ENCODE results near the gene TNNT1.
"Not testable (repeated sequence)": the region's sequence is repeated elsewhere in the genome, so short reads cannot be mapped to it uniquely, and the experiment has no call there.

Gene TNNT1

GRCh38 chr19:55179606-55180484 lies 30.8 kb upstream of the TNNT1 start, which contains the start of gene SYT5:
Gene SYT5, minus strand, starts transcription at chr19:55180289. Its CDS starts 1,248 bp downstream, at chr19:55179041.
- Histone ChIP-seq H3K27ac (ENCODE audit: insufficient read depth, low read depth, low read length, poor library complexity, severe bottlenecking) (no peak within 1 kb of the TSS), H3K27me3 (ENCODE audit: control insufficient read depth, insufficient read depth, low read length, poor library complexity, severe bottlenecking) (peaks cover 46% of the 10 kb centered on the region), H3K4me3 (ENCODE audit: insufficient read depth, low read depth, low read length) (peak within 1 kb of the TSS; percentile 39), H3K4me1 (ENCODE audit: control insufficient read depth, insufficient read depth, low read length) (peaks cover 9% of the 10 kb centered on the region), H3K36me3 (ENCODE audit: control insufficient read depth, insufficient read depth, low read length) (no peaks in the 10 kb centered on the region), H3K9me3 (ENCODE audit: control insufficient read depth, low read length) (no peaks in the 10 kb centered on the region)
- 3 to 4% methylated on average over 68 of the region's 68 CpGs for WGBS, 2 experiments

- Histone ChIP-seq H3K4me1 (ENCODE audit: control insufficient read depth, insufficient read depth, low read length) (peaks cover 9% of the 10 kb centered on the region), H3K36me3 (ENCODE audit: control insufficient read depth, insufficient read depth, low read length) (no peaks in the 10 kb centered on the region), H3K27ac (ENCODE audit: insufficient read depth, low read depth, low read length, poor library complexity, severe bottlenecking) (no peak overlapping the region), H3K4me3 (ENCODE audit: insufficient read depth, low read depth, low read length) (peak overlapping the region; percentile 39), H3K27me3 (ENCODE audit: control insufficient read depth, insufficient read depth, low read length, poor library complexity, severe bottlenecking) (peaks cover 49% of the 10 kb centered on the region), H3K9me3 (ENCODE audit: control insufficient read depth, low read length) (no peaks in the 10 kb centered on the region)
- 3% methylated on average over 61 of the region's 61 CpGs for WGBS, 2 experiments
Measured at GRCh38 chr19:55178781-55179599, 30.0 kb upstream of the TNNT1 start.

- Histone ChIP-seq H3K9me3 (ENCODE audit: control insufficient read depth, low read length) (no peaks in the 10 kb centered on the region), H3K36me3 (ENCODE audit: control insufficient read depth, insufficient read depth, low read length) (no peaks in the 10 kb centered on the region), H3K4me1 (ENCODE audit: control insufficient read depth, insufficient read depth, low read length) (peaks cover 17% of the 10 kb centered on the region), H3K27ac (ENCODE audit: insufficient read depth, low read depth, low read length, poor library complexity, severe bottlenecking) (no peak overlapping the region), H3K27me3 (ENCODE audit: control insufficient read depth, insufficient read depth, low read length, poor library complexity, severe bottlenecking) (peaks cover 59% of the 10 kb centered on the region), H3K4me3 (ENCODE audit: insufficient read depth, low read depth, low read length) (no peak overlapping the region)
- 49 to 54% methylated on average over 2 of the region's 2 CpGs for WGBS, 2 experiments
Measured at GRCh38 chr19:55176076-55176475, 27.1 kb upstream of the TNNT1 start.

- Histone ChIP-seq H3K36me3 (ENCODE audit: control insufficient read depth, insufficient read depth, low read length) (no peaks in the 10 kb centered on the region), H3K4me1 (ENCODE audit: control insufficient read depth, insufficient read depth, low read length) (peaks cover 17% of the 10 kb centered on the region), H3K9me3 (ENCODE audit: control insufficient read depth, low read length) (no peaks in the 10 kb centered on the region), H3K4me3 (ENCODE audit: insufficient read depth, low read depth, low read length) (no peak overlapping the region), H3K27me3 (ENCODE audit: control insufficient read depth, insufficient read depth, low read length, poor library complexity, severe bottlenecking) (peaks cover 59% of the 10 kb centered on the region), H3K27ac (ENCODE audit: insufficient read depth, low read depth, low read length, poor library complexity, severe bottlenecking) (no peak overlapping the region)
- 92% methylated on average over 43 of the region's 43 CpGs for WGBS, 2 experiments
Measured at GRCh38 chr19:55175117-55175867, 26.3 kb upstream of the TNNT1 start.

- peaks cover 10% of the 10 kb centered on the region for H3K4me1 ChIP-seq (ENCODE audit: control insufficient read depth, insufficient read depth, low read length)
- H3K27me3 ChIP-seq (ENCODE audit: control insufficient read depth, insufficient read depth, low read length, poor library complexity, severe bottlenecking) = peaks cover 57% of the 10 kb centered on the region
- no peak overlapping the region for H3K4me3 ChIP-seq (ENCODE audit: insufficient read depth, low read depth, low read length)
- H3K9me3 ChIP-seq (ENCODE audit: control insufficient read depth, low read length) = no peaks in the 10 kb centered on the region
- no peaks in the 10 kb centered on the region for H3K36me3 ChIP-seq (ENCODE audit: control insufficient read depth, insufficient read depth, low read length)
- H3K27ac ChIP-seq (ENCODE audit: insufficient read depth, low read depth, low read length, poor library complexity, severe bottlenecking) = no peak overlapping the region
- WGBS, 2 experiments = 79 to 84% methylated on average over 21 of the region's 21 CpGs
Measured at GRCh38 chr19:55174425-55175116, 25.6 kb upstream of the TNNT1 start.

GRCh38 chr19:55173714-55174409 lies 24.9 kb upstream of the TNNT1 start:
- Histone ChIP-seq H3K4me3 (ENCODE audit: insufficient read depth, low read depth, low read length) (peak overlapping the region; percentile 50), H3K27ac (ENCODE audit: insufficient read depth, low read depth, low read length, poor library complexity, severe bottlenecking) (no peak overlapping the region), H3K9me3 (ENCODE audit: control insufficient read depth, low read length) (no peaks in the 10 kb centered on the region), H3K27me3 (ENCODE audit: control insufficient read depth, insufficient read depth, low read length, poor library complexity, severe bottlenecking) (peaks cover 60% of the 10 kb centered on the region), H3K36me3 (ENCODE audit: control insufficient read depth, insufficient read depth, low read length) (no peaks in the 10 kb centered on the region), H3K4me1 (ENCODE audit: control insufficient read depth, insufficient read depth, low read length) (peaks cover 8% of the 10 kb centered on the region)
- 1% methylated on average over 37 of the region's 37 CpGs for WGBS, 2 experiments

- H3K27me3 ChIP-seq (ENCODE audit: control insufficient read depth, insufficient read depth, low read length, poor library complexity, severe bottlenecking) = peaks cover 62% of the 10 kb centered on the region
- H3K4me1 ChIP-seq (ENCODE audit: control insufficient read depth, insufficient read depth, low read length) = peaks cover 8% of the 10 kb centered on the region
- WGBS, 2 experiments = 1% methylated on average over 32 of the region's 32 CpGs
- H3K36me3 ChIP-seq (ENCODE audit: control insufficient read depth, insufficient read depth, low read length) = no peaks in the 10 kb centered on the region
- peak overlapping the region; percentile 50 for H3K4me3 ChIP-seq (ENCODE audit: insufficient read depth, low read depth, low read length)
- no peaks in the 10 kb centered on the region for H3K9me3 ChIP-seq (ENCODE audit: control insufficient read depth, low read length)
- no peak overlapping the region for H3K27ac ChIP-seq (ENCODE audit: insufficient read depth, low read depth, low read length, poor library complexity, severe bottlenecking)
Measured at GRCh38 chr19:55173186-55173713, 24.2 kb upstream of the TNNT1 start.

- peak overlapping the region; percentile 50 for H3K4me3 ChIP-seq (ENCODE audit: insufficient read depth, low read depth, low read length)
- H3K4me1 ChIP-seq (ENCODE audit: control insufficient read depth, insufficient read depth, low read length) = peaks cover 8% of the 10 kb centered on the region
- peaks cover 61% of the 10 kb centered on the region for H3K27me3 ChIP-seq (ENCODE audit: control insufficient read depth, insufficient read depth, low read length, poor library complexity, severe bottlenecking)
- no peak overlapping the region for H3K27ac ChIP-seq (ENCODE audit: insufficient read depth, low read depth, low read length, poor library complexity, severe bottlenecking)
- no peaks in the 10 kb centered on the region for H3K36me3 ChIP-seq (ENCODE audit: control insufficient read depth, insufficient read depth, low read length)
- no peaks in the 10 kb centered on the region for H3K9me3 ChIP-seq (ENCODE audit: control insufficient read depth, low read length)
- whole genome bisulfite sequencing, 2 experiments = 15 to 18% methylated on average over 12 of the region's 12 CpGs
Measured at GRCh38 chr19:55172741-55173140, 23.7 kb upstream of the TNNT1 start.

GRCh38 chr19:55172318-55172717 lies 23.3 kb upstream of the TNNT1 start:
- not testable (repeated sequence) for H3K36me3 ChIP-seq (ENCODE audit: control insufficient read depth, insufficient read depth, low read length); H3K27ac ChIP-seq (ENCODE audit: insufficient read depth, low read depth, low read length, poor library complexity, severe bottlenecking); H3K4me3 ChIP-seq (ENCODE audit: insufficient read depth, low read depth, low read length); H3K4me1 ChIP-seq (ENCODE audit: control insufficient read depth, insufficient read depth, low read length); H3K9me3 ChIP-seq (ENCODE audit: control insufficient read depth, low read length)
- peaks cover 63% of the 10 kb centered on the region for H3K27me3 ChIP-seq (ENCODE audit: control insufficient read depth, insufficient read depth, low read length, poor library complexity, severe bottlenecking)
- WGBS, 2 experiments = 58 to 63% methylated on average over 8 of the region's 9 CpGs

Data from ectodermal cell (in vitro differentiated cells).